Measurements from ENCODE around the gene SYNE4.

SYNE4 gene

DNA sequence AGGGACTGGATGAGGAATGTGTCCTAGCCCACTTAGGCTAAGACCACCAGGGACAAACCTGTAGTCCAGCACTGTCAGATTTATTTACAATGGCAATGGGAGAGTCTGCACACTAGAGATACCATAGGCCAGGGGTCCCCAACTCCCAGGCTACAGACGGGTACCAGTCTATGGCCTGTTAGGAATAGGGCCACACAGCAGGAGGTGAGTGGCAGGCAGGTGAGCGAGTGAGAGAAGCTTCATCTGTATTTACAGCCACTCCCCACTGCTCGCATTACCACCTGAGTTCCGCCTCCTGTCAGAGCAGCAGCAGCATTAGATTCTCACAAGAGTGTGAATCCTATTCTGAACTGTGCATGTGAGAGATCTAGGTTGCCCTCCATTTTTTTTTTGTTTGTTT lies 43.0 kb upstream of the SYNE4 start:
- TF ChIP-seq GABPA (IDR thresholded peaks at IDR 0.05; ENCODE audit: low read depth) (no peak), POLR2AphosphoS5 (IDR thresholded peaks at IDR 0.05; ENCODE audit: low read depth) (no peak), REST (IDR thresholded peaks at IDR 0.05; ENCODE audit: insufficient replicate concordance, low read depth) (no peak), SPI1 (IDR thresholded peaks at IDR 0.05; ENCODE audit: borderline replicate concordance, low read depth) (no peak)
- TF ChIP-seq, protein P1, sequence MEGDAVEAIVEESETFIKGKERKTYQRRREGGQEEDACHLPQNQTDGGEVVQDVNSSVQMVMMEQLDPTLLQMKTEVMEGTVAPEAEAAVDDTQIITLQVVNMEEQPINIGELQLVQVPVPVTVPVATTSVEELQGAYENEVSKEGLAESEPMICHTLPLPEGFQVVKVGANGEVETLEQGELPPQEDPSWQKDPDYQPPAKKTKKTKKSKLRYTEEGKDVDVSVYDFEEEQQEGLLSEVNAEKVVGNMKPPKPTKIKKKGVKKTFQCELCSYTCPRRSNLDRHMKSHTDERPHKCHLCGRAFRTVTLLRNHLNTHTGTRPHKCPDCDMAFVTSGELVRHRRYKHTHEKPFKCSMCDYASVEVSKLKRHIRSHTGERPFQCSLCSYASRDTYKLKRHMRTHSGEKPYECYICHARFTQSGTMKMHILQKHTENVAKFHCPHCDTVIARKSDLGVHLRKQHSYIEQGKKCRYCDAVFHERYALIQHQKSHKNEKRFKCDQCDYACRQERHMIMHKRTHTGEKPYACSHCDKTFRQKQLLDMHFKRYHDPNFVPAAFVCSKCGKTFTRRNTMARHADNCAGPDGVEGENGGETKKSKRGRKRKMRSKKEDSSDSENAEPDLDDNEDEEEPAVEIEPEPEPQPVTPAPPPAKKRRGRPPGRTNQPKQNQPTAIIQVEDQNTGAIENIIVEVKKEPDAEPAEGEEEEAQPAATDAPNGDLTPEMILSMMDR (IDR thresholded peaks at IDR 0.05; ENCODE audit: insufficient read depth, low read length), result no peak
- H3K27me3 ChIP-seq (ENCODE audit: insufficient read depth, poor library complexity, severe bottlenecking), result no peaks in the 10 kb centered on the region
- DNase-seq (ENCODE audit: low read depth in 1 of 2, low spot score in 1 of 2), result no peak
- no peak overlapping the region for H3K4me3 ChIP-seq (replicated peaks; ENCODE audit: insufficient read depth, low read length)
- H3K27ac ChIP-seq (replicated peaks), result no peak overlapping the region

GRCh38 chr19:36051236-36051635 lies 42.6 kb upstream of the SYNE4 start:
- no peak for DNase-seq (ENCODE audit: low read depth in 1 of 2, low spot score in 1 of 2)
- TF ChIP-seq POLR2AphosphoS5 (IDR thresholded peaks at IDR 0.05; ENCODE audit: low read depth) (no peak), REST (IDR thresholded peaks at IDR 0.05; ENCODE audit: insufficient replicate concordance, low read depth) (no peak)
- Histone ChIP-seq H3K27me3 (ENCODE audit: insufficient read depth, poor library complexity, severe bottlenecking) (no peaks in the 10 kb centered on the region), H3K4me3 (replicated peaks; ENCODE audit: insufficient read depth, low read length) (no peak overlapping the region), H3K27ac (replicated peaks) (no peak overlapping the region)

- no peak overlapping the region for H3K4me3 ChIP-seq (replicated peaks; ENCODE audit: insufficient read depth, low read length)
- H3K27ac ChIP-seq (replicated peaks), result no peak overlapping the region
- no peak for DNase-seq (ENCODE audit: low read depth in 1 of 2, low spot score in 1 of 2)
- TF ChIP-seq GABPA (IDR thresholded peaks at IDR 0.05; ENCODE audit: low read depth), result no peak
- no peak for TF ChIP-seq REST (IDR thresholded peaks at IDR 0.05; ENCODE audit: insufficient replicate concordance, low read depth)
- TF ChIP-seq, protein P1 (IDR thresholded peaks at IDR 0.05; ENCODE audit: insufficient read depth, low read length), result no peak
- no peak for TF ChIP-seq POLR2AphosphoS5 (IDR thresholded peaks at IDR 0.05; ENCODE audit: low read depth)
- TF ChIP-seq SPI1 (IDR thresholded peaks at IDR 0.05; ENCODE audit: borderline replicate concordance, low read depth), result no peak
- H3K27me3 ChIP-seq (ENCODE audit: insufficient read depth, poor library complexity, severe bottlenecking), result no peaks in the 10 kb centered on the region
Measured at GRCh38 chr19:36049080-36049698, 40.6 kb upstream of the SYNE4 start.
